ENCODE data around the gene NAA38.
A peak's percentile ranks its signal among the peaks of the same experiment; 100 is the strongest.

The NAA38 gene

GRCh38 chr17:7862692-7863437 is 5.5 kb upstream of the NAA38 start:
- ATAC-seq: no peak
- H3K27ac Mint-ChIP-seq: no peak overlapping the region
- no peaks in the 10 kb centered on the region for H3K9me3 Mint-ChIP-seq
- H3K27me3 Mint-ChIP-seq: no peaks in the 10 kb centered on the region
- H3K36me3 Mint-ChIP-seq: peaks cover 15% of the 10 kb centered on the region
- peaks cover 14% of the 10 kb centered on the region for H3K4me1 Mint-ChIP-seq
- H3K4me3 Mint-ChIP-seq: no peak overlapping the region

GRCh38 chr17:7859028-7859427 is 1.7 kb upstream of the NAA38 start:
- Mint-ChIP-seq H3K27ac (no peak overlapping the region), H3K4me1 (peaks cover 8% of the 10 kb centered on the region), H3K9me3 (no peaks in the 10 kb centered on the region), H3K4me3 (peak overlapping the region; percentile 42), H3K27me3 (no peaks in the 10 kb centered on the region), H3K36me3 (peaks cover 8% of the 10 kb centered on the region)
- no peak for ATAC-seq

- Mint-ChIP-seq H3K27ac (no peak overlapping the region), H3K4me3 (no peak overlapping the region), H3K36me3 (peaks cover 13% of the 10 kb centered on the region), H3K9me3 (no peaks in the 10 kb centered on the region), H3K27me3 (no peaks in the 10 kb centered on the region), H3K4me1 (peaks cover 8% of the 10 kb centered on the region)
- no peak for ATAC-seq
These were observed 1.1 kb upstream of the NAA38 start for GRCh38 chr17:7858522-7858810.

GRCh38 chr17:7857713-7858521 is 558 bp upstream of the NAA38 start, which contains the start of gene CYB5D1:
Gene CYB5D1, plus strand, starts transcription at chr17:7858003. Its CDS starts 132 bp downstream, at chr17:7858135.
- peaks cover 6% of the 10 kb centered on the region for H3K4me1 Mint-ChIP-seq
- no peak within 1 kb of the TSS for H3K4me3 Mint-ChIP-seq
- ATAC-seq: peak; percentile 74
- H3K27me3 Mint-ChIP-seq: no peaks in the 10 kb centered on the region
- no peaks in the 10 kb centered on the region for H3K9me3 Mint-ChIP-seq
- H3K27ac Mint-ChIP-seq: no peak within 1 kb of the TSS
- H3K36me3 Mint-ChIP-seq: peaks cover 16% of the 10 kb centered on the region

GRCh38 chr17:7856011-7856810 is 1.1 kb downstream of the NAA38 start:
- no peaks in the 10 kb centered on the region for H3K27me3 Mint-ChIP-seq
- no peak overlapping the region for H3K27ac Mint-ChIP-seq
- H3K4me3 Mint-ChIP-seq: no peak overlapping the region
- ATAC-seq: no peak
- H3K9me3 Mint-ChIP-seq: no peaks in the 10 kb centered on the region
- peaks cover 33% of the 10 kb centered on the region for H3K36me3 Mint-ChIP-seq
- peaks cover 17% of the 10 kb centered on the region for H3K4me1 Mint-ChIP-seq

GRCh38 chr17:7855660-7856010 is 1.7 kb downstream of the NAA38 start:
- Mint-ChIP-seq H3K27me3 (no peaks in the 10 kb centered on the region), H3K27ac (no peak overlapping the region), H3K4me3 (no peak overlapping the region), H3K9me3 (no peaks in the 10 kb centered on the region), H3K36me3 (peaks cover 39% of the 10 kb centered on the region), H3K4me1 (peaks cover 23% of the 10 kb centered on the region)
- ATAC-seq: no peak

- Mint-ChIP-seq H3K27me3 (no peaks in the 10 kb centered on the region), H3K9me3 (no peaks in the 10 kb centered on the region), H3K27ac (no peak within 1 kb of the TSS), H3K36me3 (peaks cover 42% of the 10 kb centered on the region), H3K4me3 (no peak within 1 kb of the TSS), H3K4me1 (peaks cover 28% of the 10 kb centered on the region)
- ATAC-seq: no peak
These were observed 2.3 kb downstream of the NAA38 start, which contains the start of gene TMEM88 for GRCh38 chr17:7854851-7855659. Gene TMEM88, plus strand, starts transcription at chr17:7855066. Its CDS starts 9 bp downstream, at chr17:7855075.

GRCh38 chr17:7854078-7854777 is 3.1 kb downstream of the NAA38 start:
- Mint-ChIP-seq H3K9me3 (no peaks in the 10 kb centered on the region), H3K27me3 (no peaks in the 10 kb centered on the region), H3K4me3 (no peak overlapping the region), H3K27ac (no peak overlapping the region), H3K4me1 (peaks cover 36% of the 10 kb centered on the region), H3K36me3 (peaks cover 48% of the 10 kb centered on the region)
- no peak for ATAC-seq

GRCh38 chr17:7853691-7854038 is 3.7 kb downstream of the NAA38 start:
- Mint-ChIP-seq H3K4me3 (no peak overlapping the region), H3K36me3 (peaks cover 48% of the 10 kb centered on the region), H3K4me1 (peaks cover 36% of the 10 kb centered on the region), H3K9me3 (no peaks in the 10 kb centered on the region), H3K27ac (no peak overlapping the region), H3K27me3 (no peaks in the 10 kb centered on the region)
- no peak for ATAC-seq

- no peaks in the 10 kb centered on the region for H3K9me3 Mint-ChIP-seq
- no peak overlapping the region for H3K27ac Mint-ChIP-seq
These were observed 4.3 kb downstream of the NAA38 start for GRCh38 chr17:7852919-7853690.

GRCh38 chr17:7852262-7852670 is 5.1 kb downstream of the NAA38 start:
- Mint-ChIP-seq H3K4me1 (peaks cover 43% of the 10 kb centered on the region), H3K9me3 (no peaks in the 10 kb centered on the region), H3K36me3 (peaks cover 52% of the 10 kb centered on the region), H3K27me3 (no peaks in the 10 kb centered on the region), H3K27ac (peak overlapping the region; percentile 70), H3K4me3 (no peak overlapping the region)
- ATAC-seq: no peak

More at GRCh38 chr17:7852919-7853690, 4.3 kb downstream of the NAA38 start:
- Mint-ChIP-seq H3K4me3 (no peak overlapping the region), H3K4me1 (peaks cover 40% of the 10 kb centered on the region), H3K27me3 (no peaks in the 10 kb centered on the region), H3K36me3 (peaks cover 48% of the 10 kb centered on the region)
- no peak for ATAC-seq

GRCh38 chr17:7851438-7852261 is 5.7 kb downstream of the NAA38 start:
- Mint-ChIP-seq H3K4me3 (peak overlapping the region; percentile 74), H3K9me3 (no peaks in the 10 kb centered on the region), H3K27ac (peak overlapping the region; percentile 70), H3K36me3 (peaks cover 58% of the 10 kb centered on the region), H3K4me1 (peaks cover 49% of the 10 kb centered on the region), H3K27me3 (no peaks in the 10 kb centered on the region)
- peak; percentile 94 for ATAC-seq
